DND-41 (cell line): Measurements from ENCODE around the gene ACMSD.

ENCODE experiments used
- ATAC-seq: fragments of 200-7000 bp; cut with Tn5 transposase; 3 replicates; pipeline ENCODE4 v1.9.1; 2021; ENCODE audit warnings: low read depth; ENCODE audit not compliant: insufficient read depth
- DNase-seq: peaks from one replicate; pipeline ENCODE4 v3.0.0-alpha.2; 2020
- H2AFZ ChIP-seq: 2 replicates; pipeline ENCODE4 v1.6.0; 2012; ENCODE audit warnings: low read depth, low read length
- H3K27ac ChIP-seq: 2 replicates; pipeline ENCODE4 v1.5.1; 2012; ENCODE audit warnings: low read length, inconsistent platforms
- H3K27me3 ChIP-seq: fragments of 200-600 bp; sonication (generic); 2 replicates; pipeline ENCODE4 v1.6.0; 2012; ENCODE audit warnings: low read length, mild to moderate bottlenecking, inconsistent platforms; ENCODE audit not compliant: insufficient read depth, poor library complexity
- H3K36me3 ChIP-seq: 2 replicates; pipeline ENCODE4 v1.5.1; 2012; ENCODE audit warnings: low read length, inconsistent platforms; ENCODE audit not compliant: insufficient read depth
- H3K4me1 ChIP-seq: 2 replicates; pipeline ENCODE4 v1.5.1; 2012; ENCODE audit warnings: mild to moderate bottlenecking, low read length; ENCODE audit not compliant: insufficient read depth
- H3K4me2 ChIP-seq: 2 replicates; pipeline ENCODE4 v1.6.0; 2012; ENCODE audit warnings: mild to moderate bottlenecking, moderate library complexity, low read length, inconsistent platforms; ENCODE audit not compliant: insufficient read depth
- H3K4me3 ChIP-seq, 2 experiments: fragments of 200-600 bp in 1 of 2; shearing (Covaris generic) in 1 of 2; 2 replicates each; pipeline ENCODE4 v1.5.1; 2012 to 2016; ENCODE audit warnings: inconsistent platforms in 2 of 2, low read length in 2 of 2, mild to moderate bottlenecking in 2 of 2, low read depth in 1 of 2, moderate library complexity in 1 of 2
- H3K79me2 ChIP-seq: 2 replicates; pipeline ENCODE4 v1.6.0; 2012; ENCODE audit warnings: low read length, inconsistent platforms; ENCODE audit not compliant: insufficient read depth
- H3K9ac ChIP-seq: 2 replicates; pipeline ENCODE4 v1.6.0; 2012; ENCODE audit warnings: low read depth, mild to moderate bottlenecking, inconsistent platforms, low read length, moderate library complexity
- H3K9me3 ChIP-seq: 2 replicates; pipeline ENCODE4 v1.5.1; 2012; ENCODE audit warnings: low read length, moderate library complexity, mild to moderate bottlenecking, inconsistent platforms; ENCODE audit not compliant: insufficient read depth, severe bottlenecking
- H4K20me1 ChIP-seq: 2 replicates; pipeline ENCODE4 v1.6.0; 2012; ENCODE audit warnings: low read length; ENCODE audit not compliant: insufficient read depth
- CTCF ChIP-seq: IDR thresholded peaks from 2 replicates; pipeline ENCODE4 v1.5.1; 2012; ENCODE audit warnings: borderline replicate concordance, low read length, moderate library complexity, mild to moderate bottlenecking; ENCODE audit not compliant: poor library complexity, severe bottlenecking; ENCODE audit errors: extremely low read depth
- EZH2 ChIP-seq: IDR thresholded peaks from 3 replicates; pipeline ENCODE4 v1.6.1; 2012; ENCODE audit warnings: borderline replicate concordance, low read depth, mild to moderate bottlenecking, moderate library complexity, low read length, inconsistent platforms; ENCODE audit not compliant: severe bottlenecking

ACMSD gene

DNA sequence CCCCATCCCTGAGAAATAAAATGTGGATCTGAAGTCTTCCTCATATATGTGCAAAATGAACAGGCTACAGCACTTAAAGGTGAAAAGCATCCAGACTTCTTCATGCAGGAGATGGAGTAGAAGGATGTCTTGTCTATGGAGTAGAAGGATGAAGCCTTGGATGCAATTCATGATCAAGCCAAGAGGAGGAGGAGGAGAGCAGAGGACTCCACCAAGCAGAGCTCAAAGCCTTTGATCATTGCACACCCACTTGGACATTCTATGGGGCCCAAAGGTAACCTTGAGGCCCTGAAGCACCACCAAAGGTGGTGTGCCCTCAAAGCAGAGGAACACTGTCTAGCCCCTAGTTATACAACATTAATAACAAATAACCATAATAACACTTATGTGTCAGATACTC, 17.3 kb downstream of the ACMSD start:
- DNase-seq, result no peak
- Histone ChIP-seq H3K4me3 (no peak overlapping the region), H4K20me1 (no peaks in the 10 kb centered on the region), H3K27ac (no peak overlapping the region), H3K9me3 (no peaks in the 10 kb centered on the region), H3K4me1 (no peaks in the 10 kb centered on the region), H3K79me2 (no peaks in the 10 kb centered on the region), H3K36me3 (no peaks in the 10 kb centered on the region), H2AFZ (no peak overlapping the region), H3K9ac (no peak overlapping the region), H3K27me3 (no peaks in the 10 kb centered on the region), H3K4me2 (no peak overlapping the region)
- ATAC-seq, result no peak
- TF ChIP-seq EZH2, result no peak
- TF ChIP-seq CTCF, result peak; percentile 27

DNA sequence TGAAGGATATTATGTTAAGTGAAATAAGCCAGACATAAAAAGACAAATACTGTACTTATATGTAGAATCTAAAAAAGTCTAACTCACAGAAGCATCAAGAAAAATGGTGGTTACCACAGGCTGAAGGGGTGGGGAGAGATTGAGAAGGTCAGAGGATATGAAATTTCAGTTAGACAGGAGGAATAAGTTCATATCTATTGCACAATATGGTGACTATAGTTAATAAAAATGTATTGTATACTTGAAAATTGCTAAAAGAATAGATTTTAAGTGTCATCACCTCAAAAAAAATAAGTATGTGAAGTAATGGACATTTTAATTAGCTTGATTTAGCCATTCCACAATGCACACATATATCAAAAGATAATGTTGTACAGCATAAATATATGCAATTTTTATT, 19.8 kb downstream of the ACMSD start:
- no peaks in the 10 kb centered on the region for H4K20me1 ChIP-seq
- no peak for DNase-seq
- TF ChIP-seq CTCF, result no peak
- no peak for TF ChIP-seq EZH2
- no peak overlapping the region for H3K4me2 ChIP-seq
- H3K9ac ChIP-seq, result no peak overlapping the region
- no peak overlapping the region for H3K27ac ChIP-seq
- no peaks in the 10 kb centered on the region for H3K4me1 ChIP-seq
- no peaks in the 10 kb centered on the region for H3K27me3 ChIP-seq
- no peak overlapping the region for H2AFZ ChIP-seq
- no peaks in the 10 kb centered on the region for H3K9me3 ChIP-seq
- H3K4me3 ChIP-seq, result no peak overlapping the region
- H3K79me2 ChIP-seq, result no peaks in the 10 kb centered on the region
- no peaks in the 10 kb centered on the region for H3K36me3 ChIP-seq
- no peak for ATAC-seq

DNA sequence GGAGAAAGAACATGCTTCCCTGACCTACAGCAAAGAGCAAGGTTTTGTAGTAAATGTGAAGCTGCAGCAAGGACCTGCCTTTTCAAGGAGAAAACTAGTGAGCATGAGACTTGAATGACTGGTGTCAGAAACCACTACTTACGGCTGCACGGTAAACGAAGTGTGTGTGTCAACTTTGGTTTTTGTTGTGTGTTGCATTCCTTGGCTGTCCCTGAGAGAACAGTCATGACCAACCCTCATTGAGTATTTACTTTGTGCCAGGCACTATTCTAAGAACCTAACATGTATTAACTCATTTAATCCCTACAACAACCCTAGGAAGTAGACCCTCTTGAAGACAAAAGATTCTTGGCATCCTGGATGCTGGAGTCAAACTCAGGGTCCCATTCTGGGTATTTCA, 22.8 kb downstream of the ACMSD start:
- no peaks in the 10 kb centered on the region for H3K36me3 ChIP-seq
- no peak overlapping the region for H3K27ac ChIP-seq
- H4K20me1 ChIP-seq, result no peaks in the 10 kb centered on the region
- no peak overlapping the region for H2AFZ ChIP-seq
- no peak overlapping the region for H3K4me2 ChIP-seq
- H3K27me3 ChIP-seq, result no peaks in the 10 kb centered on the region
- H3K79me2 ChIP-seq, result no peaks in the 10 kb centered on the region
- no peaks in the 10 kb centered on the region for H3K4me1 ChIP-seq
- no peaks in the 10 kb centered on the region for H3K9me3 ChIP-seq
- no peak for TF ChIP-seq EZH2
- TF ChIP-seq CTCF, result no peak
- no peak for DNase-seq
- H3K4me3 ChIP-seq, result no peak overlapping the region
- H3K9ac ChIP-seq, result no peak overlapping the region
- no peak for ATAC-seq

GRCh38 chr2:134862069-134862468, 23.7 kb downstream of the ACMSD start:
- H3K4me1 ChIP-seq, result no peaks in the 10 kb centered on the region
- TF ChIP-seq EZH2 (no peak), CTCF (no peak)
- DNase-seq, result no peak
- H3K9me3 ChIP-seq, result no peaks in the 10 kb centered on the region
- no peak overlapping the region for H2AFZ ChIP-seq
- H3K4me2 ChIP-seq, result no peak overlapping the region
- no peak for ATAC-seq
- no peaks in the 10 kb centered on the region for H3K36me3 ChIP-seq
- no peak overlapping the region for H3K4me3 ChIP-seq
- H3K27me3 ChIP-seq, result no peaks in the 10 kb centered on the region
- H3K27ac ChIP-seq, result no peak overlapping the region
- H3K9ac ChIP-seq, result no peak overlapping the region
- no peaks in the 10 kb centered on the region for H3K79me2 ChIP-seq
- H4K20me1 ChIP-seq, result no peaks in the 10 kb centered on the region
